Measurements from ENCODE around the gene AHRR.

The AHRR gene

GRCh38 chr5:347712-348284 is 26.3 kb downstream of the AHRR start:
- DNase-seq, result no peak

GRCh38 chr5:348726-349125 is 27.2 kb downstream of the AHRR start:
- DNase-seq, result no peak

- DNase-seq, result no peak
Measured at GRCh38 chr5:350355-350754, 28.8 kb downstream of the AHRR start.

- no peak for DNase-seq
Measured at GRCh38 chr5:351084-351920, 29.8 kb downstream of the AHRR start.

- DNase-seq, result no peak
Measured at GRCh38 chr5:351921-352245, 30.4 kb downstream of the AHRR start.

GRCh38 chr5:352639-353611 is 31.4 kb downstream of the AHRR start:
- DNase-seq, result no peak

GRCh38 chr5:353612-354580 is 32.4 kb downstream of the AHRR start:
- no peak for DNase-seq

- DNase-seq, result no peak
Measured at GRCh38 chr5:354581-355378, 33.3 kb downstream of the AHRR start.

- no peak for DNase-seq
Measured at GRCh38 chr5:355379-355935, 33.9 kb downstream of the AHRR start.

- no peak for DNase-seq
Measured at GRCh38 chr5:355958-356357, 34.4 kb downstream of the AHRR start.

GRCh38 chr5:359301-359897 is 37.9 kb downstream of the AHRR start:
- no peak for DNase-seq

GRCh38 chr5:360257-361027 is 38.9 kb downstream of the AHRR start:
- DNase-seq, result no peak

GRCh38 chr5:362189-362588 is 40.7 kb downstream of the AHRR start:
- DNase-seq, result no peak

GRCh38 chr5:362978-363765 is 41.7 kb downstream of the AHRR start:
- no peak for DNase-seq

- no peak for DNase-seq
Measured at GRCh38 chr5:364497-364896, 43.0 kb downstream of the AHRR start.

GRCh38 chr5:366541-367357 is 45.2 kb downstream of the AHRR start:
- DNase-seq, result no peak

- no peak for DNase-seq
Measured at GRCh38 chr5:367358-368130, 46.0 kb downstream of the AHRR start.

Data from activated CD4-positive, alpha-beta T cell treated with anti-CD3 and anti-CD28 coated beads for 4 hours (primary cell).